SU-DHL-6 (cell line): ENCODE data around the gene TEAD1.

ENCODE experiments used
- CTCF ChIP-seq: fragments of 200-600 bp; sonication (generic); IDR thresholded peaks from one replicate; pipeline ENCODE4 v1.5.1; 2017; ENCODE audit warnings: antibody characterized with exemption, mild to moderate bottlenecking, low read length, moderate library complexity; ENCODE audit not compliant: insufficient read depth, poor library complexity, severe bottlenecking
- EZH2phosphoT487 ChIP-seq: fragments of 200-600 bp; sonication (generic), shearing (Covaris generic); conservative IDR thresholded peaks from 2 replicates; pipeline ENCODE4 v1.6.1; 2018; ENCODE audit warnings: mild to moderate bottlenecking, antibody characterized with exemption, low read length, moderate library complexity, mixed read lengths

- no peak for TF ChIP-seq CTCF
- TF ChIP-seq EZH2phosphoT487, result no peak
Observed at GRCh38 chr11:12762696-12763324, 88.6 kb downstream of the TEAD1 start.
